ENCODE results near the gene AVP.
"Not testable (repeated sequence)": the region's sequence is repeated elsewhere in the genome, so short reads cannot be mapped to it uniquely, and the experiment has no call there.

The AVP gene

GRCh38 chr20:3084283-3084985 is at the start of gene AVP:
AVP (minus strand) TSS chr20:3084724; CDS start chr20:3084674, 50 bp downstream.
- Mint-ChIP-seq H3K36me3 (ENCODE audit: low read depth) (no peaks in the 10 kb centered on the region), H3K27ac (no peak within 1 kb of the TSS)

DNA sequence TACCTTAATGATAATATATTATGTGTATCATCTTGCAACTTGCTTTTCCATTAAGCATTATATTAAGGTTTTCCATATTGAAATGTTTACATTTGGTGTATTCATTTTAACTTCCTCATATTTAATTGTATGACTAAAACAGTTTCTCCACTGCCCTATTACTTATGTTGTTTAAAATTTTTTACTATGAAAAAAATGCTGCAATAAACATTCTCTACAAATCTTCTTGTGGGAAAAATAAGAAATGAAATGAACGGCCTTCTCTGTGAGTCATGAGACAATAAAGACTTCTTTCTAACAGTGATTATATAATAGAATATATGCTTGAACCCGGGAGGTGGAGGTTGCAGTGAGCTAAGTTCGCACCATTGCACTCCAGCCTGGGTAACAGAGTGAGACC is 49.6 kb upstream of the AVP start:
- Mint-ChIP-seq H3K27me3 (ENCODE audit: low read depth) (no peaks in the 10 kb centered on the region), H3K4me3 (no peak overlapping the region), H3K4me1 (ENCODE audit: low read depth) (peaks cover 4% of the 10 kb centered on the region), H3K9me3 (no peaks in the 10 kb centered on the region), H3K27ac (no peak overlapping the region), H3K36me3 (ENCODE audit: low read depth) (peaks cover 4% of the 10 kb centered on the region)

More at GRCh38 chr20:3084283-3084985, at the start of gene AVP:
- Mint-ChIP-seq H3K9me3 (no peaks in the 10 kb centered on the region), H3K4me1 (ENCODE audit: low read depth) (peaks cover 2% of the 10 kb centered on the region), H3K4me3 (no peak within 1 kb of the TSS), H3K27me3 (ENCODE audit: low read depth) (peaks cover 54% of the 10 kb centered on the region)

DNA sequence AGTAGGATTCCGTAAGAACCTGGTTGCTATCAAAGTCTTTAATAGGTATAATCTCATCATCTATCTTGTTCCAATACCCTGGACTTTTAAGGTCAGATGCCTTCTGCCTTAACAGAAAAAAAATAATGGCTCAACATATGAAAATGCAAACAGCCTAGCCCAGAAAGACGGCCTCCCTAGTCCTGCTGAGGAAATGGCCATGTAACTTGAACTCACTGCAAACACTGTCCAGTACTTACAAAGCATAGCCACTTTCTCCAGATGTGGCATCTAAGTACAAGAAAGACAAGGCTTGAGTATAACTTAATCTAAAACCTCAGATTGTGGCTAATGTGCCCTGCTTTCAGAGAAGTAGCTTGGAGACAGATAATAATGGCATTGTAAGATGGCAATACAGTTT is 48.6 kb upstream of the AVP start:
- Mint-ChIP-seq H3K27ac (no peak overlapping the region), H3K4me1 (ENCODE audit: low read depth) (peaks cover 2% of the 10 kb centered on the region), H3K36me3 (ENCODE audit: low read depth) (no peaks in the 10 kb centered on the region), H3K4me3 (no peak overlapping the region), H3K9me3 (no peaks in the 10 kb centered on the region), H3K27me3 (ENCODE audit: low read depth) (no peaks in the 10 kb centered on the region)

GRCh38 chr20:3130051-3130600 is 45.6 kb upstream of the AVP start:
- peaks cover 4% of the 10 kb centered on the region for H3K36me3 Mint-ChIP-seq (ENCODE audit: low read depth)
- peaks cover 2% of the 10 kb centered on the region for H3K4me1 Mint-ChIP-seq (ENCODE audit: low read depth)
- no peak overlapping the region for H3K27ac Mint-ChIP-seq
- H3K27me3 Mint-ChIP-seq (ENCODE audit: low read depth): no peaks in the 10 kb centered on the region
- no peak overlapping the region for H3K4me3 Mint-ChIP-seq
- peaks cover 3% of the 10 kb centered on the region for H3K9me3 Mint-ChIP-seq

GRCh38 chr20:3129094-3129493 is 44.6 kb upstream of the AVP start:
- no peak overlapping the region for H3K27ac Mint-ChIP-seq
- peaks cover 4% of the 10 kb centered on the region for H3K4me1 Mint-ChIP-seq (ENCODE audit: low read depth)
- peaks cover 7% of the 10 kb centered on the region for H3K36me3 Mint-ChIP-seq (ENCODE audit: low read depth)

GRCh38 chr20:3128275-3128984 is 43.9 kb upstream of the AVP start:
- Mint-ChIP-seq H3K27me3 (ENCODE audit: low read depth) (no peaks in the 10 kb centered on the region), H3K27ac (no peak overlapping the region), H3K4me3 (no peak overlapping the region), H3K4me1 (ENCODE audit: low read depth) (peaks cover 6% of the 10 kb centered on the region), H3K36me3 (ENCODE audit: low read depth) (peaks cover 9% of the 10 kb centered on the region), H3K9me3 (peaks cover 5% of the 10 kb centered on the region)

More at GRCh38 chr20:3129094-3129493, 44.6 kb upstream of the AVP start:
- Mint-ChIP-seq H3K9me3 (peaks cover 3% of the 10 kb centered on the region), H3K4me3 (no peak overlapping the region), H3K27me3 (ENCODE audit: low read depth) (no peaks in the 10 kb centered on the region)

GRCh38 chr20:3126527-3126859 is 42.0 kb upstream of the AVP start:
- H3K4me1 Mint-ChIP-seq (ENCODE audit: low read depth): peaks cover 24% of the 10 kb centered on the region
- peaks cover 11% of the 10 kb centered on the region for H3K9me3 Mint-ChIP-seq
- H3K36me3 Mint-ChIP-seq (ENCODE audit: low read depth): peaks cover 26% of the 10 kb centered on the region
- H3K27me3 Mint-ChIP-seq (ENCODE audit: low read depth): no peaks in the 10 kb centered on the region
- no peak overlapping the region for H3K27ac Mint-ChIP-seq
- H3K4me3 Mint-ChIP-seq: no peak overlapping the region

GRCh38 chr20:3125776-3126526 is 41.4 kb upstream of the AVP start:
- H3K4me1 Mint-ChIP-seq (ENCODE audit: low read depth): peaks cover 29% of the 10 kb centered on the region
- not testable (repeated sequence) for H3K4me3 Mint-ChIP-seq; H3K27me3 Mint-ChIP-seq (ENCODE audit: low read depth); H3K27ac Mint-ChIP-seq
- H3K9me3 Mint-ChIP-seq: peaks cover 11% of the 10 kb centered on the region
- H3K36me3 Mint-ChIP-seq (ENCODE audit: low read depth): peaks cover 30% of the 10 kb centered on the region

- not testable (repeated sequence) for H3K4me3 Mint-ChIP-seq; H3K27me3 Mint-ChIP-seq (ENCODE audit: low read depth); H3K27ac Mint-ChIP-seq
- Mint-ChIP-seq H3K9me3 (peaks cover 11% of the 10 kb centered on the region), H3K4me1 (ENCODE audit: low read depth) (peaks cover 34% of the 10 kb centered on the region), H3K36me3 (ENCODE audit: low read depth) (peaks cover 34% of the 10 kb centered on the region)
These were observed 40.4 kb upstream of the AVP start for GRCh38 chr20:3124773-3125560.

DNA sequence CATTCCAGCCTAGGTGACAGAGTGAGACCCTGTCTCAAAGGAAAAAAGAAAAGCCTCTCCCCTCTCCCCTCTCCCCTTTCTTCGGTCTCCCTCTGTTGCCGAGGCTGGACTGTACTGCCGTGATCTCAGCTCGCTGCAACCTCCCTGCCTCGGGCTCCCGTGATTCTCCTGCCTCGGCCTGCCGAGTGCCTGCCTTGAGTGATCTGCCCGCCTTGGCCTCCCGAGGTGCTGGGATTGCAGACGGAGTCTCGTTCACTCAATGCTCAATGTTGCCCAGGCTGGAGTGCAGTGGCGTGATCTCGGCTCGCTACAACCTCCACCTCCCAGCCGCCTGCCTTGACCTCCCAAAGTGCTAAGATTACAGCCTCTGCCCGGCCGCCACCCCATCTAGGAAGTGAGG is 39.6 kb upstream of the AVP start:
- H3K27me3 Mint-ChIP-seq (ENCODE audit: low read depth); H3K27ac Mint-ChIP-seq; H3K4me3 Mint-ChIP-seq: not testable (repeated sequence)
- H3K4me1 Mint-ChIP-seq (ENCODE audit: low read depth): peaks cover 35% of the 10 kb centered on the region
- peaks cover 34% of the 10 kb centered on the region for H3K36me3 Mint-ChIP-seq (ENCODE audit: low read depth)
- peaks cover 11% of the 10 kb centered on the region for H3K9me3 Mint-ChIP-seq

- H3K36me3 Mint-ChIP-seq (ENCODE audit: low read depth): peaks cover 34% of the 10 kb centered on the region
These were observed 39.0 kb upstream of the AVP start for GRCh38 chr20:3123542-3123941.

GRCh38 chr20:3121955-3122610 is 37.6 kb upstream of the AVP start:
- H3K27me3 Mint-ChIP-seq (ENCODE audit: low read depth): no peaks in the 10 kb centered on the region
- peak overlapping the region; percentile 95 for H3K27ac Mint-ChIP-seq
- H3K4me3 Mint-ChIP-seq: peak overlapping the region; percentile 72

More at GRCh38 chr20:3123542-3123941, 39.0 kb upstream of the AVP start:
- Mint-ChIP-seq H3K9me3 (peaks cover 11% of the 10 kb centered on the region), H3K4me3 (peak overlapping the region; percentile 0), H3K4me1 (ENCODE audit: low read depth) (peaks cover 35% of the 10 kb centered on the region), H3K27ac (peak overlapping the region; percentile 83), H3K27me3 (ENCODE audit: low read depth) (no peaks in the 10 kb centered on the region)

GRCh38 chr20:3121271-3121911 is 36.9 kb upstream of the AVP start:
- no peaks in the 10 kb centered on the region for H3K27me3 Mint-ChIP-seq (ENCODE audit: low read depth)
- H3K27ac Mint-ChIP-seq: peak overlapping the region; percentile 95
- peaks cover 35% of the 10 kb centered on the region for H3K4me1 Mint-ChIP-seq (ENCODE audit: low read depth)

More at GRCh38 chr20:3121955-3122610, 37.6 kb upstream of the AVP start:
- Mint-ChIP-seq H3K9me3 (peaks cover 11% of the 10 kb centered on the region), H3K4me1 (ENCODE audit: low read depth) (peaks cover 35% of the 10 kb centered on the region), H3K36me3 (ENCODE audit: low read depth) (peaks cover 34% of the 10 kb centered on the region)

More at GRCh38 chr20:3121271-3121911, 36.9 kb upstream of the AVP start:
- Mint-ChIP-seq H3K36me3 (ENCODE audit: low read depth) (peaks cover 34% of the 10 kb centered on the region), H3K9me3 (peaks cover 11% of the 10 kb centered on the region), H3K4me3 (peak overlapping the region; percentile 72)

Measured in T-helper 1 cell treated with Interleukin-12 subunit alpha and Interleukin-12 subunit beta and Interleukin-4 antibody, amounts not matched to agents 30 μg/mL and 1 μg/mL, for 36 hours (primary cell).